Coronary artery (tissue), 2 donors: Measurements from ENCODE around the gene WDR64.
A peak's percentile ranks its signal among the peaks of the same experiment; 100 is the strongest.

Experiments
- DNase-seq: peaks from one replicate; pipeline ENCODE4 v3.0.0-alpha.2; 2017; ENCODE audit warnings: low spot score
- H3K27ac ChIP-seq, 2 donors: fragments of 200-600 bp; sonication (generic); one replicate each; pipeline ENCODE4 v1.5.1; 2016 to 2019
- H3K4me3 ChIP-seq: fragments of 200-600 bp; sonication (generic); 2 replicates; pipeline ENCODE4 v1.5.1; 2016; ENCODE audit warnings: mild to moderate bottlenecking, moderate library complexity
- CTCF ChIP-seq: fragments of 200-600 bp; sonication (generic); IDR thresholded peaks from one replicate; pipeline ENCODE4 v1.5.1; 2019; ENCODE audit warnings: antibody characterized with exemption

Gene WDR64

GRCh38 chr1:241839369-241839979 lies 187.4 kb downstream of the WDR64 start:
- Histone ChIP-seq H3K4me3 (no peak overlapping the region), H3K27ac (no peak overlapping the region)
- TF ChIP-seq CTCF: no peak
- DNase-seq: no peak

GRCh38 chr1:241840164-241840563 lies 188.1 kb downstream of the WDR64 start:
- TF ChIP-seq CTCF: no peak
- Histone ChIP-seq H3K27ac (no peak overlapping the region), H3K4me3 (no peak overlapping the region)
- no peak for DNase-seq

GRCh38 chr1:241841691-241842090 lies 189.6 kb downstream of the WDR64 start:
- TF ChIP-seq CTCF: no peak
- no peak for DNase-seq
- Histone ChIP-seq H3K27ac (no peak overlapping the region), H3K4me3 (no peak overlapping the region)

- DNase-seq: no peak
- TF ChIP-seq CTCF: no peak
- no peak overlapping the region for H3K4me3 ChIP-seq
- H3K27ac ChIP-seq: no peak overlapping the region
Observed at GRCh38 chr1:241842565-241842964, 190.5 kb downstream of the WDR64 start.

- H3K27ac ChIP-seq: no peak overlapping the region
- no peak overlapping the region for H3K4me3 ChIP-seq
- no peak for TF ChIP-seq CTCF
- DNase-seq: no peak
Observed at GRCh38 chr1:241844593-241844992, 192.5 kb downstream of the WDR64 start.

GRCh38 chr1:241846375-241846774 lies 194.3 kb downstream of the WDR64 start:
- no peak overlapping the region for H3K4me3 ChIP-seq
- TF ChIP-seq CTCF: no peak
- DNase-seq: no peak
- no peak overlapping the region for H3K27ac ChIP-seq

GRCh38 chr1:241846862-241847539 lies 194.9 kb downstream of the WDR64 start:
- no peak for DNase-seq
- H3K27ac ChIP-seq: peak overlapping the region; percentile 91 to 95
- H3K4me3 ChIP-seq: peak overlapping the region; percentile 82
- no peak for TF ChIP-seq CTCF
